Suprapubic skin (tissue), 4 donors: ENCODE results near the gene PPP1CA.

ENCODE experiments used
- POLR2A ChIP-seq, 2 donors: fragments of 450-650 bp; IDR thresholded peaks; one replicate each; pipeline ENCODE4 v1.6.1; 2017; ENCODE audit warnings: antibody characterized with exemption in 2 of 2, mild to moderate bottlenecking in 2 of 2, moderate library complexity in 2 of 2
- POLR2AphosphoS5 ChIP-seq, 3 donors: sonication (generic); formaldehyde crosslinking; IDR thresholded peaks; one replicate each; pipeline ENCODE4 v1.6.1; 2017; ENCODE audit warnings: antibody characterized with exemption in 3 of 3
- TF ChIP-seq, protein P1 (sequence below), 2 donors: fragments of 200-600 bp in 1 of 2; fragments of 450-650 bp in 1 of 2; sonication (generic) in 1 of 2; IDR thresholded peaks; one replicate each; pipeline ENCODE4 v1.5.1; 2016 to 2019; ENCODE audit warnings: antibody characterized with exemption in 2 of 2, mild to moderate bottlenecking in 1 of 2, moderate library complexity in 1 of 2

DNA sequence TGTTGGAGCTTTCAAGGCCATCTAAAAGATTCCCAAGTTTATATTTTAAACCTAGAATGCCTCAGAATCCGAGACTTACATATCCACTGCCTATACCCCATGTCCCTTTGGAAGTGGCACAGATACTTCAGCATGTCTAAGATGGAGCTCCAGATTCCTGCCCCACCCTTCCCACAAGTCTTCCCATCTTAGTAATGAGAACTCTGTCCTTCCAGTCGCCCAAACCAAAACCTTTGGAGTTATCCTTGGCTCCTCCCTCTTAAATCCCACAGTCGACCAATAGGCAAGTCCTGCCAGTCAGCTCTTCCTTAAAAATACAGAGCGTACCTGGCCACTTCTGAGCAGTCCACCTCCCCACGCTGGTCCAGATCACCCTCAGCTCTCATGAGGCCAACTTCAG lies 52.6 kb downstream of the PPP1CA start:
- TF ChIP-seq, protein P1, sequence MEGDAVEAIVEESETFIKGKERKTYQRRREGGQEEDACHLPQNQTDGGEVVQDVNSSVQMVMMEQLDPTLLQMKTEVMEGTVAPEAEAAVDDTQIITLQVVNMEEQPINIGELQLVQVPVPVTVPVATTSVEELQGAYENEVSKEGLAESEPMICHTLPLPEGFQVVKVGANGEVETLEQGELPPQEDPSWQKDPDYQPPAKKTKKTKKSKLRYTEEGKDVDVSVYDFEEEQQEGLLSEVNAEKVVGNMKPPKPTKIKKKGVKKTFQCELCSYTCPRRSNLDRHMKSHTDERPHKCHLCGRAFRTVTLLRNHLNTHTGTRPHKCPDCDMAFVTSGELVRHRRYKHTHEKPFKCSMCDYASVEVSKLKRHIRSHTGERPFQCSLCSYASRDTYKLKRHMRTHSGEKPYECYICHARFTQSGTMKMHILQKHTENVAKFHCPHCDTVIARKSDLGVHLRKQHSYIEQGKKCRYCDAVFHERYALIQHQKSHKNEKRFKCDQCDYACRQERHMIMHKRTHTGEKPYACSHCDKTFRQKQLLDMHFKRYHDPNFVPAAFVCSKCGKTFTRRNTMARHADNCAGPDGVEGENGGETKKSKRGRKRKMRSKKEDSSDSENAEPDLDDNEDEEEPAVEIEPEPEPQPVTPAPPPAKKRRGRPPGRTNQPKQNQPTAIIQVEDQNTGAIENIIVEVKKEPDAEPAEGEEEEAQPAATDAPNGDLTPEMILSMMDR (IDR thresholded peaks at IDR 0.05): no peak
- TF ChIP-seq POLR2A (IDR thresholded peaks at IDR 0.05) (no peak), POLR2AphosphoS5 (IDR thresholded peaks at IDR 0.05) (no peak)
